Neural cell (in vitro differentiated cells): ENCODE data around the gene SLC6A7.

Source experiments
- CTCF ChIP-seq: fragments of 450-650 bp; IDR thresholded peaks from 2 replicates; pipeline ENCODE4 v1.5.1; 2014; ENCODE audit warnings: antibody characterized with exemption, mild to moderate bottlenecking, moderate library complexity; ENCODE audit not compliant: poor library complexity, severe bottlenecking
- EP300 ChIP-seq: fragments of 450-650 bp; conservative IDR thresholded peaks from 2 replicates; pipeline ENCODE4 v1.6.1; 2014; ENCODE audit warnings: antibody characterized with exemption, mild to moderate bottlenecking, moderate library complexity; ENCODE audit not compliant: poor library complexity, severe bottlenecking
- EZH2 ChIP-seq: fragments of 200-600, 300-800 bp; shearing (Covaris generic), sonication (generic); IDR thresholded peaks from 2 replicates; pipeline ENCODE4 v1.6.1; 2014; ENCODE audit warnings: antibody characterized with exemption, low read length, borderline replicate concordance, mild to moderate bottlenecking; ENCODE audit not compliant: insufficient read depth, poor library complexity, severe bottlenecking
- MXI1 ChIP-seq: fragments of 450-650 bp; conservative IDR thresholded peaks from 2 replicates; pipeline ENCODE4 v1.6.1; 2014; ENCODE audit warnings: antibody characterized with exemption, mild to moderate bottlenecking; ENCODE audit not compliant: poor library complexity, severe bottlenecking
- POLR2AphosphoS5 ChIP-seq: IDR thresholded peaks from 2 replicates; pipeline ENCODE4 v1.6.1; 2012
- RAD21 ChIP-seq: fragments of 450-650 bp; conservative IDR thresholded peaks from 2 replicates; pipeline ENCODE4 v1.6.1; 2014; ENCODE audit warnings: antibody characterized with exemption, mild to moderate bottlenecking, moderate library complexity
- REST ChIP-seq: IDR thresholded peaks from 2 replicates; pipeline ENCODE4 v1.6.1; 2012; ENCODE audit warnings: borderline replicate concordance
- SMC3 ChIP-seq: fragments of 450-650 bp; conservative IDR thresholded peaks from 2 replicates; pipeline ENCODE4 v1.6.1; 2014; ENCODE audit warnings: antibody characterized with exemption, mild to moderate bottlenecking, moderate library complexity; ENCODE audit not compliant: poor library complexity
- TAF1 ChIP-seq: IDR thresholded peaks from 2 replicates; pipeline ENCODE4 v1.6.1; 2012; ENCODE audit warnings: low read depth

GRCh38 chr5:150224483-150225027 is 34.7 kb downstream of the SLC6A7 start:
- TF ChIP-seq CTCF (no peak), EP300 (no peak), EZH2 (no peak), REST (no peak), RAD21 (no peak), POLR2AphosphoS5 (no peak), TAF1 (no peak), SMC3 (no peak), MXI1 (no peak)
